Stimulated activated CD8-positive, alpha-beta memory T cell treated with anti-CD3 and anti-CD28 coated beads, Interleukin-15, amount 100 ng/mL, for 48 hours (primary cell): Measurements from ENCODE around the gene PCDH9.

ENCODE experiments used
- DNase-seq, 2 donors: peaks; one replicate each; pipeline ENCODE4 v3.0.0-alpha.2; 2020; ENCODE audit warnings: low read depth in 2 of 2

Gene PCDH9

GRCh38 chr13:67036699-67037457 is 193.3 kb downstream of the PCDH9 start:
- no peak for DNase-seq

GRCh38 chr13:67033170-67033569 is 197.0 kb downstream of the PCDH9 start:
- no peak for DNase-seq

GRCh38 chr13:67023130-67023876 is 206.8 kb downstream of the PCDH9 start:
- DNase-seq, result no peak

GRCh38 chr13:67018775-67019174 is 211.4 kb downstream of the PCDH9 start:
- DNase-seq, result no peak

GRCh38 chr13:67017276-67017675 is 212.9 kb downstream of the PCDH9 start:
- no peak for DNase-seq

GRCh38 chr13:67015976-67016600 is 214.0 kb downstream of the PCDH9 start:
- DNase-seq, result no peak

- no peak for DNase-seq
Measured at GRCh38 chr13:67014399-67014798, 215.7 kb downstream of the PCDH9 start.

GRCh38 chr13:67013709-67014108 is 216.4 kb downstream of the PCDH9 start:
- no peak for DNase-seq

- no peak for DNase-seq
Measured at GRCh38 chr13:67008075-67008668, 222.0 kb downstream of the PCDH9 start.

- no peak for DNase-seq
Measured at GRCh38 chr13:67004511-67004910, 225.6 kb downstream of the PCDH9 start.

GRCh38 chr13:67003743-67004142 is 226.4 kb downstream of the PCDH9 start:
- DNase-seq, result no peak

- DNase-seq, result no peak
Measured at GRCh38 chr13:67001363-67001762, 228.8 kb downstream of the PCDH9 start.

GRCh38 chr13:66996503-66996902 is 233.6 kb downstream of the PCDH9 start:
- no peak for DNase-seq

GRCh38 chr13:66995203-66995611 is 234.9 kb downstream of the PCDH9 start:
- DNase-seq, result no peak

GRCh38 chr13:66994517-66995202 is 235.5 kb downstream of the PCDH9 start:
- no peak for DNase-seq

GRCh38 chr13:66994097-66994496 is 236.0 kb downstream of the PCDH9 start:
- peak in 1 of 2 donors; percentile 1 for DNase-seq

- DNase-seq, result no peak
Measured at GRCh38 chr13:66992719-66993118, 237.4 kb downstream of the PCDH9 start.

- DNase-seq, result no peak
Measured at GRCh38 chr13:66992183-66992582, 238.0 kb downstream of the PCDH9 start.

GRCh38 chr13:66984241-66984640 is 245.9 kb downstream of the PCDH9 start:
- DNase-seq, result no peak

- no peak for DNase-seq
Measured at GRCh38 chr13:66981912-66982311, 248.2 kb downstream of the PCDH9 start.

GRCh38 chr13:66977161-66977560 is 253.0 kb downstream of the PCDH9 start:
- no peak for DNase-seq

GRCh38 chr13:66974889-66975288 is 255.2 kb downstream of the PCDH9 start:
- no peak for DNase-seq
